ENCODE data around the gene VASH2.

DNA sequence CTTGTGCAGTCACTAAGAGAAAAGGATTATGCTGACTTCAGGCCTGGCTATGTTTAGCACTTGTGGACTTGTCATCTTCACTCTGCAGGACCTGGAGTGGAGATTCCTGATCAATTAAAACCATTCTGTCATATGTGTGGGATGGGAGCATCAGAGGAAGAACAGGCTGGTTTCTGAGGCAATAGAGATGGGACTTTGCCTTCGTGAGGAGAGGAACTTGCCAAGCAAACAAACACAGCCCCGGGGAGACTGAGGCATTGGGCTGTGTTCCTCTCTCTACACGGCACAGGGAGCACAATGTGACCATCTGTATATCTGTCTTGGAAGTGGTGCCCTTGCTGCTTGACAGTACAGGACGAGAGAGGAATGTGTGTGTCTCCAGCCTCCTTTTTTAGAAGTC lies 23.1 kb downstream of the VASH2 start:
- no peak for TF ChIP-seq CREB1 (IDR thresholded peaks at IDR 0.05; ENCODE audit: low read depth)
- no peak for TF ChIP-seq ZBTB7A (IDR thresholded peaks at IDR 0.05; ENCODE audit: low read depth)
- TF ChIP-seq, protein P1, sequence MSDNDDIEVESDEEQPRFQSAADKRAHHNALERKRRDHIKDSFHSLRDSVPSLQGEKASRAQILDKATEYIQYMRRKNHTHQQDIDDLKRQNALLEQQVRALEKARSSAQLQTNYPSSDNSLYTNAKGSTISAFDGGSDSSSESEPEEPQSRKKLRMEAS (IDR thresholded peaks at IDR 0.05): no peak
- no peak for TF ChIP-seq FOXM1 (IDR thresholded peaks at IDR 0.05; ENCODE audit: borderline replicate concordance, low read depth)
- no peak for TF ChIP-seq CEBPB (IDR thresholded peaks at IDR 0.05)
- TF ChIP-seq YY1 (IDR thresholded peaks at IDR 0.05; ENCODE audit: low read depth): no peak
- no peak for TF ChIP-seq EP300 (IDR thresholded peaks at IDR 0.05; ENCODE audit: borderline replicate concordance)
- no peak for TF ChIP-seq TEAD4 (IDR thresholded peaks at IDR 0.05)
- TF ChIP-seq NFIC (IDR thresholded peaks at IDR 0.05): no peak

Data from Ishikawa (cell line).